Trophoblast cell (in vitro differentiated cells and primary cell): ENCODE measurements around the gene ANO6.

ENCODE experiments used
- DNase-seq, 2 donors: peaks; one replicate each; pipeline ENCODE4 v3.0.0-alpha.2; 2016
- H2AFZ ChIP-seq: 2 replicates; pipeline ENCODE4 v1.6.1; 2013; ENCODE audit warnings: low read length, moderate library complexity, mild to moderate bottlenecking; ENCODE audit not compliant: insufficient read depth, poor library complexity
- H2AK5ac ChIP-seq: 2 replicates; pipeline ENCODE4 v1.6.1; 2013; ENCODE audit warnings: mild to moderate bottlenecking, low read length
- H2BK120ac ChIP-seq: 2 replicates; pipeline ENCODE4 v1.6.1; 2013; ENCODE audit warnings: low read length, mild to moderate bottlenecking, moderate library complexity; ENCODE audit not compliant: insufficient read depth, poor library complexity
- H2BK12ac ChIP-seq: 2 replicates; pipeline ENCODE4 v1.6.1; 2013; ENCODE audit warnings: mild to moderate bottlenecking, low read length, moderate library complexity
- H2BK5ac ChIP-seq: 2 replicates; pipeline ENCODE4 v1.6.1; 2013; ENCODE audit warnings: low read length, low read depth, moderate library complexity, mild to moderate bottlenecking; ENCODE audit not compliant: poor library complexity
- H3K14ac ChIP-seq: 2 replicates; pipeline ENCODE4 v1.6.1; 2013; ENCODE audit warnings: mild to moderate bottlenecking, low read length
- H3K18ac ChIP-seq: 2 replicates; pipeline ENCODE4 v1.6.1; 2013; ENCODE audit warnings: mild to moderate bottlenecking, low read length
- H3K23ac ChIP-seq: 2 replicates; pipeline ENCODE4 v1.6.1; 2013; ENCODE audit warnings: low read length
- H3K27ac ChIP-seq: 2 replicates; pipeline ENCODE4 v1.5.1; 2013; ENCODE audit warnings: low read depth, mild to moderate bottlenecking, inconsistent platforms, low read length, moderate library complexity
- H3K27me3 ChIP-seq: 2 replicates; pipeline ENCODE4 v1.6.1; 2013; ENCODE audit warnings: inconsistent platforms, mild to moderate bottlenecking, low read length, moderate library complexity; ENCODE audit not compliant: insufficient read depth
- H3K36me3 ChIP-seq, 2 experiments: 1 replicate in 1 of 2; 2 replicates in 1 of 2; pipeline ENCODE4 v1.6.1; 2013; ENCODE audit warnings: low read length in 2 of 2, mild to moderate bottlenecking in 2 of 2, moderate library complexity in 1 of 2; ENCODE audit not compliant: insufficient read depth in 2 of 2, control insufficient read depth in 1 of 2
- H3K4ac ChIP-seq: 2 replicates; pipeline ENCODE4 v1.6.1; 2013; ENCODE audit warnings: low read depth, mild to moderate bottlenecking, low read length, moderate library complexity
- H3K4me1 ChIP-seq, 2 experiments: 1 replicate in 1 of 2; 2 replicates in 1 of 2; pipeline ENCODE4 v1.6.1; 2013; ENCODE audit warnings: low read length in 2 of 2, mild to moderate bottlenecking in 2 of 2, moderate library complexity in 1 of 2; ENCODE audit not compliant: insufficient read depth in 2 of 2, control insufficient read depth in 1 of 2
- H3K4me2 ChIP-seq: 2 replicates; pipeline ENCODE4 v1.6.1; 2013; ENCODE audit warnings: inconsistent platforms, mild to moderate bottlenecking, low read length, moderate library complexity
- H3K4me3 ChIP-seq: 2 replicates; pipeline ENCODE4 v1.5.1; 2013; ENCODE audit warnings: mild to moderate bottlenecking, low read depth, low read length, inconsistent platforms
- H3K79me1 ChIP-seq: one replicate; pipeline ENCODE4 v1.6.1; 2013; ENCODE audit warnings: low read length
- H3K79me2 ChIP-seq: 2 replicates; pipeline ENCODE4 v1.6.1; 2013; ENCODE audit warnings: low read length, mild to moderate bottlenecking; ENCODE audit not compliant: control insufficient read depth, insufficient read depth, poor library complexity
- H3K9ac ChIP-seq: 2 replicates; pipeline ENCODE4 v1.6.1; 2013; ENCODE audit warnings: mild to moderate bottlenecking, low read length
- H3K9me3 ChIP-seq: 2 replicates; pipeline ENCODE4 v1.6.1; 2013; ENCODE audit warnings: low read depth, mild to moderate bottlenecking, control low read depth, inconsistent platforms, low read length; ENCODE audit not compliant: insufficient read depth
- H4K12ac ChIP-seq: 2 replicates; pipeline ENCODE4 v1.6.1; 2013; ENCODE audit warnings: low read depth, mild to moderate bottlenecking, low read length, moderate library complexity
- H4K8ac ChIP-seq: 2 replicates; pipeline ENCODE4 v1.6.1; 2013; ENCODE audit warnings: low read depth, mild to moderate bottlenecking, low read length, moderate library complexity
- H4K91ac ChIP-seq: one replicate; pipeline ENCODE4 v1.6.1; 2013; ENCODE audit warnings: low read depth, mild to moderate bottlenecking, low read length, moderate library complexity
- WGBS: extraction: QIAGEN DNeasy Blood & Tissue Kit; methylation state at CpG from one replicate; pipeline ENCODE4 v1.1.7; 2013; ENCODE audit warnings: missing lambda C conversion rate; ENCODE audit not compliant: insufficient read length, insufficient coverage; ENCODE audit errors: extremely low coverage; 5-methylcytosine and 5-hydroxymethylcytosine counted together

ANO6 gene

GRCh38 chr12:45336762-45337596 lies 121.1 kb downstream of the ANO6 start:
- no peak overlapping the region for H3K27ac ChIP-seq
- no peak overlapping the region for H2BK120ac ChIP-seq
- H3K36me3 ChIP-seq: peaks cover 0 to 2% of the 10 kb centered on the region in 2 experiments
- H4K12ac ChIP-seq: no peak overlapping the region
- no peak overlapping the region for H3K18ac ChIP-seq
- no peak overlapping the region for H3K9ac ChIP-seq
- H2AK5ac ChIP-seq: no peak overlapping the region
- H3K14ac ChIP-seq: no peak overlapping the region
- H3K4ac ChIP-seq: no peak overlapping the region
- no peak overlapping the region for H3K23ac ChIP-seq
- no peak overlapping the region for H3K4me3 ChIP-seq
- no peaks in the 10 kb centered on the region for H3K79me1 ChIP-seq
- H2BK5ac ChIP-seq: no peak overlapping the region
- H4K91ac ChIP-seq: no peak overlapping the region
- no CpG with 5 or more reads among the region's 3 CpGs for WGBS
- no peaks in the 10 kb centered on the region for H3K27me3 ChIP-seq
- H3K9me3 ChIP-seq: no peaks in the 10 kb centered on the region
- H3K4me1 ChIP-seq: peaks cover 0 to 2% of the 10 kb centered on the region in 2 experiments
- H4K8ac ChIP-seq: no peak overlapping the region
- H3K4me2 ChIP-seq: no peak overlapping the region
- DNase-seq: peak in 1 of 2 donors; percentile 47
- H2AFZ ChIP-seq: no peak overlapping the region
- H3K79me2 ChIP-seq: no peaks in the 10 kb centered on the region
- no peak overlapping the region for H2BK12ac ChIP-seq

- Histone ChIP-seq H3K9me3 (no peaks in the 10 kb centered on the region), H2AK5ac (no peak overlapping the region), H4K12ac (no peak overlapping the region), H3K4me3 (no peak overlapping the region), H3K79me1 (peaks cover 1% of the 10 kb centered on the region), H3K14ac (no peak overlapping the region), H3K18ac (no peak overlapping the region), H2BK120ac (no peak overlapping the region), H4K91ac (no peak overlapping the region), H2AFZ (no peak overlapping the region), H3K4me1 (peaks cover 5 to 8% of the 10 kb centered on the region in 2 experiments), H3K4me2 (no peak overlapping the region), H2BK12ac (no peak overlapping the region), H2BK5ac (no peak overlapping the region), H3K36me3 (no peaks in the 10 kb centered on the region), H3K9ac (no peak overlapping the region), H3K27me3 (no peaks in the 10 kb centered on the region), H3K23ac (no peak overlapping the region), H3K27ac (no peak overlapping the region), H4K8ac (no peak overlapping the region), H3K4ac (no peak overlapping the region), H3K79me2 (no peaks in the 10 kb centered on the region)
- DNase-seq: no peak
Observed at GRCh38 chr12:45337835-45338234, 121.9 kb downstream of the ANO6 start.

- H2BK12ac ChIP-seq: no peak overlapping the region
- no peak for DNase-seq
- H3K23ac ChIP-seq: no peak overlapping the region
- H4K8ac ChIP-seq: no peak overlapping the region
- no peak overlapping the region for H3K9ac ChIP-seq
- H2AK5ac ChIP-seq: no peak overlapping the region
- no peak overlapping the region for H2AFZ ChIP-seq
- no peak overlapping the region for H3K14ac ChIP-seq
- H3K9me3 ChIP-seq: no peaks in the 10 kb centered on the region
- WGBS: no CpG with 5 or more reads among the region's 1 CpG
- H3K79me1 ChIP-seq: peaks cover 3% of the 10 kb centered on the region
- no peak overlapping the region for H2BK5ac ChIP-seq
- H3K79me2 ChIP-seq: no peaks in the 10 kb centered on the region
- no peak overlapping the region for H3K4ac ChIP-seq
- H3K4me1 ChIP-seq: peaks cover 7 to 12% of the 10 kb centered on the region in 2 experiments
- no peak overlapping the region for H3K4me3 ChIP-seq
- no peak overlapping the region for H4K12ac ChIP-seq
- H3K18ac ChIP-seq: no peak overlapping the region
- H3K36me3 ChIP-seq: no peaks in the 10 kb centered on the region
- no peak overlapping the region for H2BK120ac ChIP-seq
- H3K27ac ChIP-seq: no peak overlapping the region
- H3K4me2 ChIP-seq: no peak overlapping the region
- H4K91ac ChIP-seq: no peak overlapping the region
- no peaks in the 10 kb centered on the region for H3K27me3 ChIP-seq
Observed at GRCh38 chr12:45338272-45338671, 122.4 kb downstream of the ANO6 start.

GRCh38 chr12:45339035-45339434 lies 123.1 kb downstream of the ANO6 start:
- no peak overlapping the region for H4K12ac ChIP-seq
- H4K8ac ChIP-seq: no peak overlapping the region
- H3K4ac ChIP-seq: no peak overlapping the region
- H2AK5ac ChIP-seq: no peak overlapping the region
- no peak overlapping the region for H3K4me2 ChIP-seq
- H3K9me3 ChIP-seq: no peaks in the 10 kb centered on the region
- no peaks in the 10 kb centered on the region for H3K36me3 ChIP-seq
- no peak overlapping the region for H3K14ac ChIP-seq
- no peak for DNase-seq
- H3K4me3 ChIP-seq: no peak overlapping the region
- H3K23ac ChIP-seq: no peak overlapping the region
- H3K9ac ChIP-seq: no peak overlapping the region
- H3K79me2 ChIP-seq: no peaks in the 10 kb centered on the region
- no peak overlapping the region for H2BK120ac ChIP-seq
- no peak overlapping the region for H4K91ac ChIP-seq
- H2AFZ ChIP-seq: no peak overlapping the region
- H2BK12ac ChIP-seq: no peak overlapping the region
- no peak overlapping the region for H3K18ac ChIP-seq
- H2BK5ac ChIP-seq: no peak overlapping the region
- H3K27me3 ChIP-seq: no peaks in the 10 kb centered on the region
- peaks cover 5% of the 10 kb centered on the region for H3K79me1 ChIP-seq
- H3K4me1 ChIP-seq: peaks cover 9 to 16% of the 10 kb centered on the region in 2 experiments
- H3K27ac ChIP-seq: no peak overlapping the region
